ENCODE data around the gene CD320.
A peak's percentile ranks its signal among the peaks of the same experiment; 100 is the strongest.

GRCh38 chr19:8307965-8308866 is at the start of gene CD320:
- TF ChIP-seq ZNF658 (tag by site-specific recombination; IDR thresholded peaks at IDR 0.05) (no peak), CTCF (tag by site-specific recombination; IDR thresholded peaks at IDR 0.05) (no peak; the same call in 1 of the 2 replicates), ZNF280D (tag by site-specific recombination; IDR thresholded peaks at IDR 0.05) (no peak; the same call in 1 of the 2 replicates), ZNF354C (tag by site-specific recombination; IDR thresholded peaks at IDR 0.05; ENCODE audit: borderline replicate concordance, low read depth) (no peak), PBX3 (CRISPR knock-in tag; IDR thresholded peaks at IDR 0.05) (peak; percentile 97), ZBTB26 (tag by site-specific recombination; optimal IDR thresholded peaks at IDR 0.05) (peak; percentile 100), ZNF785 (tag by site-specific recombination; IDR thresholded peaks at IDR 0.05) (no peak; the same call in 1 of the 2 replicates), REST (tag by site-specific recombination; IDR thresholded peaks at IDR 0.05) (peak; percentile 86), ZNF174 (tag by site-specific recombination; IDR thresholded peaks at IDR 0.05) (no peak)
